GM12878 (cell line): Measurements from ENCODE around the gene GTF2H1.
"Not testable (repeated sequence)": the region's sequence is repeated elsewhere in the genome, so short reads cannot be mapped to it uniquely, and the experiment has no call there.

Source experiments
- EP300 ChIP-seq, 2 experiments: fragments of 150-350 bp in 1 of 2; IDR thresholded peaks; 2 replicates each; pipeline ENCODE4 v1.6.1; 2011 to 2012; ENCODE audit warnings: low read depth in 2 of 2, low read length in 2 of 2, borderline replicate concordance in 1 of 2, improper control_type of control experiment in 1 of 2, inconsistent platforms in 1 of 2; ENCODE audit not compliant: control insufficient read depth in 1 of 2
- NR2F1 ChIP-seq: fragments of 450-650 bp; conservative IDR thresholded peaks from 2 replicates; pipeline ENCODE4 v1.6.1; 2017; ENCODE audit warnings: mild to moderate bottlenecking
- NRF1 ChIP-seq: conservative IDR thresholded peaks from 2 replicates; pipeline ENCODE4 v1.6.1; 2011; ENCODE audit warnings: mild to moderate bottlenecking, low read depth, low read length, improper control_type of control experiment
- RB1 ChIP-seq: fragments of 450-650 bp; formaldehyde crosslinking; IDR thresholded peaks from 2 replicates; pipeline ENCODE4 v1.6.1; 2017; ENCODE audit warnings: mild to moderate bottlenecking, borderline replicate concordance
- SP1 ChIP-seq: IDR thresholded peaks from one replicate; pipeline ENCODE4 v1.6.1; 2011; ENCODE audit warnings: low read depth, low read length
- SREBF2 ChIP-seq: IDR thresholded peaks from 2 replicates; pipeline ENCODE4 v1.6.1; 2012; ENCODE audit warnings: mild to moderate bottlenecking, low read length
- TAF1 ChIP-seq: IDR thresholded peaks from 2 replicates; pipeline ENCODE4 v1.6.1; 2011; ENCODE audit warnings: mild to moderate bottlenecking, low read depth, low read length, borderline replicate concordance
- ZBED1 ChIP-seq: IDR thresholded peaks from 2 replicates; pipeline ENCODE4 v1.6.1; 2016; ENCODE audit warnings: borderline replicate concordance
- ZNF207 ChIP-seq: fragments of 450-650 bp; IDR thresholded peaks from 2 replicates; pipeline ENCODE4 v1.6.1; 2014; ENCODE audit warnings: antibody characterized with exemption, mild to moderate bottlenecking, borderline replicate concordance
- TF ChIP-seq, protein P1 (sequence below), 3 experiments: IDR thresholded peaks in 2 of 3; conservative IDR thresholded peaks in 1 of 3; 2 replicates each; pipeline ENCODE4 v1.5.1; 2011; ENCODE audit warnings: low read depth in 3 of 3, low read length in 3 of 3, mild to moderate bottlenecking in 3 of 3, control low read depth in 2 of 3, moderate library complexity in 2 of 3, inconsistent platforms in 1 of 3, mixed read lengths in 1 of 3; ENCODE audit not compliant: control insufficient read depth in 2 of 3, insufficient read depth in 1 of 3; ENCODE audit errors: extremely low read depth in 1 of 3
- TF ChIP-seq, protein P2 (sequence below): IDR thresholded peaks from 2 replicates; pipeline ENCODE4 v1.6.1; 2012; ENCODE audit warnings: low read depth, low read length, improper control_type of control experiment

DNA sequence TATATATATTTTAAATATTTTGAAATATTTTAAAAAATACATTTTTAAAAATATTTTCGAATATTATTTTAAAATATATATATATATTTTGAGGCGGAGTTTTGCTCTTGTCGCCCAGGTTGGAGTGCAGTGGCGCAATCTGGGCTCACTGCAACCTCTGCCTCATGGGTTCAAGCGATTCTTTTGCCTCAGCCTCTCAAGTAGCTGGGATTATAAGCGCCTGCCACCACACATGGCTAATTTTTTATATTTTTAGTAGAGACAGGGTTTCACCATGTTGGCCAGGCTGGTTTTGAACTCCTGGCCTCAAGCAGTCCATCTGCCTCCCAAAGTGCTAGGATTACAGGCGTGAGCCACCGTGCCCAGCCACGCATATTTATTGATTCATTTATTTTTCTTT is 78.7 kb downstream of the GTF2H1 start:
- not testable (repeated sequence) for TF ChIP-seq TAF1; ZBED1; SP1; NRF1; EP300 (IDR thresholded peaks at IDR 0.05; ENCODE audit: borderline replicate concordance in 1 of 2, control insufficient read depth in 1 of 2, low read depth in 2 of 2, low read length in 2 of 2); ZNF207; RB1; NR2F1; SREBF2
- TF ChIP-seq, protein P1, sequence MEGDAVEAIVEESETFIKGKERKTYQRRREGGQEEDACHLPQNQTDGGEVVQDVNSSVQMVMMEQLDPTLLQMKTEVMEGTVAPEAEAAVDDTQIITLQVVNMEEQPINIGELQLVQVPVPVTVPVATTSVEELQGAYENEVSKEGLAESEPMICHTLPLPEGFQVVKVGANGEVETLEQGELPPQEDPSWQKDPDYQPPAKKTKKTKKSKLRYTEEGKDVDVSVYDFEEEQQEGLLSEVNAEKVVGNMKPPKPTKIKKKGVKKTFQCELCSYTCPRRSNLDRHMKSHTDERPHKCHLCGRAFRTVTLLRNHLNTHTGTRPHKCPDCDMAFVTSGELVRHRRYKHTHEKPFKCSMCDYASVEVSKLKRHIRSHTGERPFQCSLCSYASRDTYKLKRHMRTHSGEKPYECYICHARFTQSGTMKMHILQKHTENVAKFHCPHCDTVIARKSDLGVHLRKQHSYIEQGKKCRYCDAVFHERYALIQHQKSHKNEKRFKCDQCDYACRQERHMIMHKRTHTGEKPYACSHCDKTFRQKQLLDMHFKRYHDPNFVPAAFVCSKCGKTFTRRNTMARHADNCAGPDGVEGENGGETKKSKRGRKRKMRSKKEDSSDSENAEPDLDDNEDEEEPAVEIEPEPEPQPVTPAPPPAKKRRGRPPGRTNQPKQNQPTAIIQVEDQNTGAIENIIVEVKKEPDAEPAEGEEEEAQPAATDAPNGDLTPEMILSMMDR (IDR thresholded peaks at IDR 0.05 in 2 of 3, conservative IDR thresholded peaks at IDR 0.05 in 1 of 3; ENCODE audit: control insufficient read depth in 2 of 3, extremely low read depth in 1 of 3, insufficient read depth in 1 of 3, low read depth in 3 of 3, low read length in 3 of 3) = not testable (repeated sequence)
- TF ChIP-seq, protein P2, sequence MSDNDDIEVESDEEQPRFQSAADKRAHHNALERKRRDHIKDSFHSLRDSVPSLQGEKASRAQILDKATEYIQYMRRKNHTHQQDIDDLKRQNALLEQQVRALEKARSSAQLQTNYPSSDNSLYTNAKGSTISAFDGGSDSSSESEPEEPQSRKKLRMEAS = not testable (repeated sequence)
